Measurements from ENCODE around the gene NRSN1. TPM values are rescaled to one million over a fixed set of nuclear protein-coding genes. Genes with fewer than 3 reads are reported as not detected.

The NRSN1 gene
- total and polyA plus RNA-seq, 2 of the 13 experiments (the other 11 are each of a cell fraction or from before 2014, with no cell fraction given): not detected

DNA sequence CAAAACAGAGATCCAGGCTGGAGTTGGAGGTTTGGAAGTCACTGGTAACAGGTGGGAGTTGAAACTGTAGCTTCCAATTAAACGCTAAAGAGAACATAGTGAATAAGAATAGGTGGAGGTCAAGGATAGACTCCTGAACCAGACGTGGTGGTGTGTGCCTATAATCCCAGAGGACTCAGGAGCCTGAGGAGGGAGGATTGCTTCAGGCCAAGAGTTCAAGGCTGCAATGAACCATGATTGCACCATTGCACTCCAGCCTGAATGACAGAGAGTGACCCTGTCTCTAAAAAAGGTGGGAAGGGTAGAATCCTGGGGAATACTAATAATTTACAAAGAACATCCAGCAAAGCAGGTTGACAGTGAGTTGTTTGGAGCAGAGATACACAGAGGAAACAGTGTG lies 13.6 kb downstream of the NRSN1 start:
- no peak for FAIRE-seq
- WGBS (ENCODE audit: low lambda C conversion rate): 34% methylated on average over 2 of the region's 2 CpGs
- BruUV-seq (replicated peaks): no TSS peak
- DNase-seq (ENCODE audit: low spot score): no peak
- POLR2A ChIA-PET: no interaction called here
- peak; percentile 56 for TF ChIP-seq RARA (CRISPR knock-in tag; IDR thresholded peaks at IDR 0.05)
- peak; percentile 55 for TF ChIP-seq HNF4A (CRISPR knock-in tag; IDR thresholded peaks at IDR 0.05)
- TF ChIP-seq ZNF263 (CRISPR knock-in tag; IDR thresholded peaks at IDR 0.05): peak; percentile 84
- peak; percentile 15; the same call in 1 of the 2 replicates for TF ChIP-seq CEBPB (IDR thresholded peaks at IDR 0.05; ENCODE audit: borderline replicate concordance, low read depth, low read length)
- TF ChIP-seq EHMT2 (IDR thresholded peaks at IDR 0.05; ENCODE audit: borderline replicate concordance, low read depth, low read length): peak; percentile 40; the same call in 1 of the 2 replicates
- TF ChIP-seq PHF5A (CRISPR knock-in tag; IDR thresholded peaks at IDR 0.05; ENCODE audit: low read depth, unreplicated experiment): no peak
- 0 out of 2 replicates have a peak, but pooled peaks have one; percentile 20 for TF ChIP-seq NR2F2 (IDR thresholded peaks at IDR 0.05; ENCODE audit: borderline replicate concordance, low read depth)
- TF ChIP-seq ZNF549 (CRISPR knock-in tag; IDR thresholded peaks at IDR 0.05): no peak
- no peak overlapping the region for H3K4me2 ChIP-seq (ENCODE audit: low read depth, low read length)
- H3K79me2 ChIP-seq (ENCODE audit: insufficient read depth, low read length): no peaks in the 10 kb centered on the region
- H3K4me1 ChIP-seq (ENCODE audit: insufficient read depth, low read length): peaks cover 10% of the 10 kb centered on the region
- no peaks in the 10 kb centered on the region for H3K27me3 ChIP-seq (ENCODE audit: control insufficient read depth in 1 of 2, insufficient read depth in 2 of 2, low read length in 2 of 2)
- in situ Hi-C loops (cut with HindIII; ENCODE audit: extremely low pct_ligation_motif_present, low pct_unique_long_range_greater_than_20kb): no loop called here
- no peak overlapping the region for H3K9ac ChIP-seq (ENCODE audit: insufficient read depth, low read depth, low read length)
- H3K27ac ChIP-seq (ENCODE audit: extremely low read length, insufficient read depth, low read length): no peak overlapping the region
- intact Hi-C loops (cut with micrococcal nuclease; ENCODE audit: unreplicated experiment): loop anchor here (10.0 kb wide), 1 partner anchor 245 kb away; no protein-coding TSS in a partner anchor
- CTCF ChIA-PET (ENCODE audit: low intra/inter-chr PET ratio, low total read pairs): no interaction called here
- H4K20me1 ChIP-seq (ENCODE audit: insufficient read depth, low read length): no peaks in the 10 kb centered on the region
- no peaks in the 10 kb centered on the region for H3K36me3 ChIP-seq (replicated peaks in 1 of 2; ENCODE audit: control insufficient read depth in 1 of 2, insufficient read depth in 2 of 2, low read length in 2 of 2)
- ATAC-seq: peak; percentile 32; the same call in 2 of the 3 replicates
- no peak overlapping the region for H3K4me3 ChIP-seq (replicated peaks in 1 of 3; ENCODE audit: insufficient read depth in 1 of 3, low read depth in 2 of 3, low read length in 3 of 3)
- H3K9me3 ChIP-seq (ENCODE audit: low read length): no peaks in the 10 kb centered on the region
- H2AFZ ChIP-seq (ENCODE audit: low read length): no peak overlapping the region

DNA sequence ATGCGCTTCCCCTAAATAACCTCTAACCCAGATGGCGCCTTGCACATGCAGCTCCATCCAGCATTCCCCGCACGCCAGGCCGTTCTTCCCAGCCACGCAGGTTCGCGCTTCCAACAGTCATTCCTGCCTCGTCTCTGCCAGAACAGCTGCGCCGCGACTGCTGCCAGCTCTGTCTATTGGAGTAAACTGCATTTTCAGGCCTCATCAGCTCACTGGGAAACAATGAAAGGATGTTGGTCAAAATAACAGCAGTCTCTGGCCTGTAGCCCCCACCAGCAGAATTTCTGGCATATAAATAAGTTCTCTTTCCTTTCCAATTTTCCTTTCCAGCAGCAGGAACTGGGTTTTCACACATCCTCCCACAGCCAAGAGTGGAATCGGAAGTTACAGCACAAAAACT lies 14.6 kb downstream of the NRSN1 start:
- Histone ChIP-seq H3K4me3 (replicated peaks in 1 of 3; ENCODE audit: insufficient read depth in 1 of 3, low read depth in 2 of 3, low read length in 3 of 3) (no peak overlapping the region), H3K9ac (ENCODE audit: insufficient read depth, low read depth, low read length) (no peak overlapping the region), H3K4me2 (ENCODE audit: low read depth, low read length) (no peak overlapping the region), H3K27me3 (ENCODE audit: control insufficient read depth in 1 of 2, insufficient read depth in 2 of 2, low read length in 2 of 2) (no peaks in the 10 kb centered on the region), H3K4me1 (ENCODE audit: insufficient read depth, low read length) (peaks cover 15% of the 10 kb centered on the region), H4K20me1 (ENCODE audit: insufficient read depth, low read length) (no peaks in the 10 kb centered on the region), H3K27ac (ENCODE audit: extremely low read length, insufficient read depth, low read length) (no peak overlapping the region), H2AFZ (ENCODE audit: low read length) (no peak overlapping the region), H3K79me2 (ENCODE audit: insufficient read depth, low read length) (no peaks in the 10 kb centered on the region), H3K36me3 (replicated peaks in 1 of 2; ENCODE audit: control insufficient read depth in 1 of 2, insufficient read depth in 2 of 2, low read length in 2 of 2) (no peaks in the 10 kb centered on the region), H3K9me3 (ENCODE audit: low read length) (no peaks in the 10 kb centered on the region)
- BruUV-seq (replicated peaks): no TSS peak
- ChIA-PET CTCF (ENCODE audit: low intra/inter-chr PET ratio, low total read pairs) (no interaction called here), POLR2A (no interaction called here)
- 96% methylated on average over 13 of the region's 13 CpGs for WGBS (ENCODE audit: low lambda C conversion rate)
- intact Hi-C loops (cut with micrococcal nuclease; ENCODE audit: unreplicated experiment) (loop anchor here (10.0 kb wide), 1 partner anchor 244 kb away; no protein-coding TSS in a partner anchor), in situ Hi-C loops (cut with HindIII; ENCODE audit: extremely low pct_ligation_motif_present, low pct_unique_long_range_greater_than_20kb) (no loop called here)
- ATAC-seq: no peak
- FAIRE-seq: no peak
- no peak for DNase-seq (ENCODE audit: low spot score)
- TF ChIP-seq, protein P1, sequence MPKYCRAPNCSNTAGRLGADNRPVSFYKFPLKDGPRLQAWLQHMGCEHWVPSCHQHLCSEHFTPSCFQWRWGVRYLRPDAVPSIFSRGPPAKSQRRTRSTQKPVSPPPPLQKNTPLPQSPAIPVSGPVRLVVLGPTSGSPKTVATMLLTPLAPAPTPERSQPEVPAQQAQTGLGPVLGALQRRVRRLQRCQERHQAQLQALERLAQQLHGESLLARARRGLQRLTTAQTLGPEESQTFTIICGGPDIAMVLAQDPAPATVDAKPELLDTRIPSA (CRISPR knock-in tag; IDR thresholded peaks at IDR 0.05; ENCODE audit: borderline replicate concordance): no peak
- TF ChIP-seq, protein P2, sequence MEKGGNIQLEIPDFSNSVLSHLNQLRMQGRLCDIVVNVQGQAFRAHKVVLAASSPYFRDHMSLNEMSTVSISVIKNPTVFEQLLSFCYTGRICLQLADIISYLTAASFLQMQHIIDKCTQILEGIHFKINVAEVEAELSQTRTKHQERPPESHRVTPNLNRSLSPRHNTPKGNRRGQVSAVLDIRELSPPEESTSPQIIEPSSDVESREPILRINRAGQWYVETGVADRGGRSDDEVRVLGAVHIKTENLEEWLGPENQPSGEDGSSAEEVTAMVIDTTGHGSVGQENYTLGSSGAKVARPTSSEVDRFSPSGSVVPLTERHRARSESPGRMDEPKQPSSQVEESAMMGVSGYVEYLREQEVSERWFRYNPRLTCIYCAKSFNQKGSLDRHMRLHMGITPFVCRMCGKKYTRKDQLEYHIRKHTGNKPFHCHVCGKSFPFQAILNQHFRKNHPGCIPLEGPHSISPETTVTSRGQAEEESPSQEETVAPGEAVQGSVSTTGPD (CRISPR knock-in tag; IDR thresholded peaks at IDR 0.05): no peak
- TF ChIP-seq, protein P3, sequence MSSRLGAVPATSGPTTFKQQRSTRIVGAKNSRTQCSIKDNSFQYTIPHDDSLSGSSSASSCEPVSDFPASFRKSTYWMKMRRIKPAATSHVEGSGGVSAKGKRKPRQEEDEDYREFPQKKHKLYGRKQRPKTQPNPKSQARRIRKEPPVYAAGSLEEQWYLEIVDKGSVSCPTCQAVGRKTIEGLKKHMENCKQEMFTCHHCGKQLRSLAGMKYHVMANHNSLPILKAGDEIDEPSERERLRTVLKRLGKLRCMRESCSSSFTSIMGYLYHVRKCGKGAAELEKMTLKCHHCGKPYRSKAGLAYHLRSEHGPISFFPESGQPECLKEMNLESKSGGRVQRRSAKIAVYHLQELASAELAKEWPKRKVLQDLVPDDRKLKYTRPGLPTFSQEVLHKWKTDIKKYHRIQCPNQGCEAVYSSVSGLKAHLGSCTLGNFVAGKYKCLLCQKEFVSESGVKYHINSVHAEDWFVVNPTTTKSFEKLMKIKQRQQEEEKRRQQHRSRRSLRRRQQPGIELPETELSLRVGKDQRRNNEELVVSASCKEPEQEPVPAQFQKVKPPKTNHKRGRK (CRISPR knock-in tag; IDR thresholded peaks at IDR 0.05): no peak
- TF ChIP-seq ZNF101 (CRISPR knock-in tag; IDR thresholded peaks at IDR 0.05; ENCODE audit: borderline replicate concordance, low read depth) (no peak), ZNF83 (CRISPR knock-in tag; IDR thresholded peaks at IDR 0.05; ENCODE audit: borderline replicate concordance) (no peak), RFX3 (CRISPR knock-in tag; IDR thresholded peaks at IDR 0.05) (no peak), ARID2 (CRISPR knock-in tag; IDR thresholded peaks at IDR 0.05; ENCODE audit: borderline replicate concordance) (no peak), SP2 (CRISPR knock-in tag; IDR thresholded peaks at IDR 0.05) (no peak), GATA4 (IDR thresholded peaks at IDR 0.05; ENCODE audit: borderline replicate concordance, low read depth) (no peak)
